Mesodermal cell (in vitro differentiated cells): ENCODE measurements around the gene CRIM1.

Experiments used
- H3K27ac ChIP-seq: 2 replicates; pipeline ENCODE4 v1.7.0; 2013; ENCODE audit warnings: mild to moderate bottlenecking, low read depth, low read length, moderate library complexity; ENCODE audit not compliant: severe bottlenecking
- H3K36me3 ChIP-seq: 2 replicates; pipeline ENCODE4 v1.7.1; 2013; ENCODE audit warnings: mild to moderate bottlenecking, low read length, moderate library complexity; ENCODE audit not compliant: control insufficient read depth, insufficient read depth
- H3K4me1 ChIP-seq: one replicate; pipeline ENCODE4 v1.7.1; 2013; ENCODE audit warnings: mild to moderate bottlenecking, low read length; ENCODE audit not compliant: insufficient read depth, control insufficient read depth, poor library complexity, severe bottlenecking
- H3K4me3 ChIP-seq: 2 replicates; pipeline ENCODE4 v1.7.0; 2013; ENCODE audit warnings: low read length, control low read depth, mild to moderate bottlenecking; ENCODE audit not compliant: insufficient read depth, poor library complexity, severe bottlenecking; ENCODE audit errors: extremely low read depth
- H3K9me3 ChIP-seq: 2 replicates; pipeline ENCODE4 v1.7.1; 2013; ENCODE audit warnings: mild to moderate bottlenecking, low read length, moderate library complexity; ENCODE audit not compliant: control insufficient read depth
- WGBS, 2 experiments: methylation state at CpG; one replicate each; pipeline ENCODE4 v1.1.5; 2013; ENCODE audit warnings: missing lambda C conversion rate in 2 of 2; ENCODE audit not compliant: insufficient coverage in 2 of 2; 5-methylcytosine and 5-hydroxymethylcytosine counted together

Gene CRIM1

GRCh38 chr2:36499128-36499820 is 143.7 kb downstream of the CRIM1 start:
- Histone ChIP-seq H3K9me3 (no peaks in the 10 kb centered on the region), H3K36me3 (peaks cover 79% of the 10 kb centered on the region), H3K4me3 (no peak overlapping the region), H3K27ac (no peak overlapping the region), H3K4me1 (no peaks in the 10 kb centered on the region)
- WGBS, 2 experiments, result 100% methylated on average over 2 to 3 of the region's 6 CpGs

GRCh38 chr2:36500072-36500471 is 144.5 kb downstream of the CRIM1 start:
- no peaks in the 10 kb centered on the region for H3K4me1 ChIP-seq
- 93 to 97% methylated on average over 4 to 5 of the region's 7 CpGs for WGBS, 2 experiments

GRCh38 chr2:36502081-36502480 is 146.5 kb downstream of the CRIM1 start:
- Histone ChIP-seq H3K4me3 (no peak overlapping the region), H3K4me1 (no peaks in the 10 kb centered on the region), H3K36me3 (peaks cover 85% of the 10 kb centered on the region), H3K9me3 (no peaks in the 10 kb centered on the region), H3K27ac (no peak overlapping the region)
- 90 to 100% methylated on average over 2 of the region's 4 CpGs for WGBS, 2 experiments

More at GRCh38 chr2:36500072-36500471, 144.5 kb downstream of the CRIM1 start:
- peaks cover 78% of the 10 kb centered on the region for H3K36me3 ChIP-seq
- no peaks in the 10 kb centered on the region for H3K9me3 ChIP-seq
- no peak overlapping the region for H3K4me3 ChIP-seq
- H3K27ac ChIP-seq, result no peak overlapping the region

- H3K4me3 ChIP-seq, result no peak overlapping the region
- H3K4me1 ChIP-seq, result no peaks in the 10 kb centered on the region
- H3K9me3 ChIP-seq, result no peaks in the 10 kb centered on the region
- H3K36me3 ChIP-seq, result peaks cover 73% of the 10 kb centered on the region
- H3K27ac ChIP-seq, result no peak overlapping the region
These were observed 151.8 kb downstream of the CRIM1 start for GRCh38 chr2:36507408-36507812.

GRCh38 chr2:36509075-36509474 is 153.5 kb downstream of the CRIM1 start:
- 89 to 90% methylated on average over 2 to 4 of the region's 6 CpGs for WGBS, 2 experiments
- Histone ChIP-seq H3K4me3 (no peak overlapping the region), H3K27ac (no peak overlapping the region), H3K36me3 (peaks cover 73% of the 10 kb centered on the region), H3K9me3 (no peaks in the 10 kb centered on the region), H3K4me1 (no peaks in the 10 kb centered on the region)

- no peak overlapping the region for H3K27ac ChIP-seq
- no peak overlapping the region for H3K4me3 ChIP-seq
- 92 to 100% methylated on average over 3 to 5 of the region's 9 CpGs for WGBS, 2 experiments
- peaks cover 80% of the 10 kb centered on the region for H3K36me3 ChIP-seq
- no peaks in the 10 kb centered on the region for H3K4me1 ChIP-seq
- H3K9me3 ChIP-seq, result no peaks in the 10 kb centered on the region
These were observed 156.5 kb downstream of the CRIM1 start for GRCh38 chr2:36511858-36512603.

- H3K9me3 ChIP-seq, result no peaks in the 10 kb centered on the region
- no peaks in the 10 kb centered on the region for H3K4me1 ChIP-seq
- H3K4me3 ChIP-seq, result no peak overlapping the region
- peaks cover 85% of the 10 kb centered on the region for H3K36me3 ChIP-seq
- H3K27ac ChIP-seq, result no peak overlapping the region
- WGBS, 2 experiments, result 93% methylated on average over 3 of the region's 3 CpGs; no CpG with 5 or more reads in 1 of the 2 experiments
These were observed 157.1 kb downstream of the CRIM1 start for GRCh38 chr2:36512705-36513104.

- no peak overlapping the region for H3K27ac ChIP-seq
- no peaks in the 10 kb centered on the region for H3K4me1 ChIP-seq
- no peak overlapping the region for H3K4me3 ChIP-seq
- H3K36me3 ChIP-seq, result peaks cover 93% of the 10 kb centered on the region
- H3K9me3 ChIP-seq, result no peaks in the 10 kb centered on the region
- WGBS, 2 experiments, result 100% methylated on average over 2 of the region's 2 CpGs
These were observed 158.1 kb downstream of the CRIM1 start for GRCh38 chr2:36513661-36514060.

- Histone ChIP-seq H3K4me1 (no peaks in the 10 kb centered on the region), H3K9me3 (no peaks in the 10 kb centered on the region), H3K4me3 (no peak overlapping the region), H3K27ac (no peak overlapping the region), H3K36me3 (peaks cover 96% of the 10 kb centered on the region)
- WGBS, 2 experiments, result 99 to 100% methylated on average over 4 to 6 of the region's 7 CpGs
These were observed 160.0 kb downstream of the CRIM1 start for GRCh38 chr2:36515538-36515937.

- H3K4me1 ChIP-seq, result no peaks in the 10 kb centered on the region
- WGBS, 2 experiments, result 94 to 98% methylated on average over 4 to 6 of the region's 8 CpGs
- no peak overlapping the region for H3K4me3 ChIP-seq
- peaks cover 97% of the 10 kb centered on the region for H3K36me3 ChIP-seq
- H3K9me3 ChIP-seq, result no peaks in the 10 kb centered on the region
- H3K27ac ChIP-seq, result no peak overlapping the region
These were observed 160.7 kb downstream of the CRIM1 start for GRCh38 chr2:36516136-36516870.
